Mesendoderm (in vitro differentiated cells): ENCODE data around the gene NR2F1. TPM values are rescaled to one million over a fixed set of nuclear protein-coding genes. Genes with fewer than 3 reads are reported as not detected.
"Not testable (repeated sequence)": the region's sequence is repeated elsewhere in the genome, so short reads cannot be mapped to it uniquely, and the experiment has no call there.

Source experiments
- DNase-seq: peaks from one replicate; pipeline ENCODE4 v3.0.0; 2013
- H2AK5ac ChIP-seq: 2 replicates; pipeline ENCODE4 v1.6.1; 2013; ENCODE audit warnings: low read length, inconsistent platforms
- H2BK120ac ChIP-seq: 2 replicates; pipeline ENCODE4 v1.6.1; 2013; ENCODE audit warnings: low read depth, mild to moderate bottlenecking, low read length, moderate library complexity, mixed read lengths
- H2BK15ac ChIP-seq: replicated peaks from 2 replicates; pipeline ENCODE4 v1.6.1; 2013; ENCODE audit warnings: low read depth, mild to moderate bottlenecking, moderate library complexity
- H2BK5ac ChIP-seq: 2 replicates; pipeline ENCODE4 v1.6.1; 2013; ENCODE audit warnings: low read length, inconsistent platforms
- H3K18ac ChIP-seq: 2 replicates; pipeline ENCODE4 v1.6.1; 2013; ENCODE audit warnings: mild to moderate bottlenecking, low read length, mixed read lengths
- H3K23ac ChIP-seq: one replicate; pipeline ENCODE4 v1.6.1; 2013; ENCODE audit warnings: low read length
- H3K27ac ChIP-seq: 2 replicates; pipeline ENCODE4 v1.5.1; 2013; ENCODE audit warnings: low read depth, mild to moderate bottlenecking, inconsistent platforms, low read length, moderate library complexity
- H3K27me3 ChIP-seq: 2 replicates; pipeline ENCODE4 v1.6.1; 2013; ENCODE audit warnings: low read length, control low read depth, mild to moderate bottlenecking, inconsistent platforms; ENCODE audit not compliant: insufficient read depth, poor library complexity
- H3K36me3 ChIP-seq: 2 replicates; pipeline ENCODE4 v1.6.1; 2013; ENCODE audit warnings: low read length, inconsistent platforms; ENCODE audit not compliant: control insufficient read depth, insufficient read depth
- H3K4ac ChIP-seq: one replicate; pipeline ENCODE4 v1.6.1; 2013; ENCODE audit warnings: low read depth, mild to moderate bottlenecking, low read length, moderate library complexity
- H3K4me1 ChIP-seq: 2 replicates; pipeline ENCODE4 v1.6.1; 2013; ENCODE audit warnings: low read depth, low read length, inconsistent platforms; ENCODE audit not compliant: control insufficient read depth
- H3K4me2 ChIP-seq: 2 replicates; pipeline ENCODE4 v1.6.1; 2013; ENCODE audit warnings: low read length
- H3K4me3 ChIP-seq: 2 replicates; pipeline ENCODE4 v1.5.1; 2013; ENCODE audit warnings: mild to moderate bottlenecking, low read length
- H3K56ac ChIP-seq: one replicate; pipeline ENCODE4 v1.6.1; 2013; ENCODE audit warnings: low read length
- H3K79me1 ChIP-seq: 2 replicates; pipeline ENCODE4 v1.6.1; 2013; ENCODE audit warnings: low read length, inconsistent platforms
- H3K79me2 ChIP-seq: 2 replicates; pipeline ENCODE4 v1.6.1; 2013; ENCODE audit warnings: mild to moderate bottlenecking, low read length; ENCODE audit not compliant: control insufficient read depth, insufficient read depth
- H3K9ac ChIP-seq: 2 replicates; pipeline ENCODE4 v1.6.1; 2013; ENCODE audit warnings: low read length, inconsistent platforms
- H4K5ac ChIP-seq: one replicate; pipeline ENCODE4 v1.6.1; 2013; ENCODE audit warnings: low read length
- H4K8ac ChIP-seq: one replicate; pipeline ENCODE4 v1.6.1; 2013; ENCODE audit warnings: low read depth, mild to moderate bottlenecking, control low read depth, low read length, moderate library complexity
- WGBS: extraction: QIAGEN DNeasy Blood & Tissue Kit; methylation state at CpG from one replicate; pipeline ENCODE4 v1.1.7; 2013; ENCODE audit warnings: low lambda C conversion rate, missing lambda C conversion rate; ENCODE audit not compliant: insufficient coverage; ENCODE audit errors: extremely low coverage; 5-methylcytosine and 5-hydroxymethylcytosine counted together
- polyA plus RNA-seq, 2 experiments: library from polyadenylated mRNA; stranded (reverse); fragments of 200-250 nt; gene quantifications; one replicate each; pipeline ENCODE4 v1.2.3, GENCODE V29; 2013

Gene NR2F1
- not detected for polyA plus RNA-seq (2013, experiment 1 of 2)
- polyA plus RNA-seq (2013, experiment 2 of 2) = not detected

DNA sequence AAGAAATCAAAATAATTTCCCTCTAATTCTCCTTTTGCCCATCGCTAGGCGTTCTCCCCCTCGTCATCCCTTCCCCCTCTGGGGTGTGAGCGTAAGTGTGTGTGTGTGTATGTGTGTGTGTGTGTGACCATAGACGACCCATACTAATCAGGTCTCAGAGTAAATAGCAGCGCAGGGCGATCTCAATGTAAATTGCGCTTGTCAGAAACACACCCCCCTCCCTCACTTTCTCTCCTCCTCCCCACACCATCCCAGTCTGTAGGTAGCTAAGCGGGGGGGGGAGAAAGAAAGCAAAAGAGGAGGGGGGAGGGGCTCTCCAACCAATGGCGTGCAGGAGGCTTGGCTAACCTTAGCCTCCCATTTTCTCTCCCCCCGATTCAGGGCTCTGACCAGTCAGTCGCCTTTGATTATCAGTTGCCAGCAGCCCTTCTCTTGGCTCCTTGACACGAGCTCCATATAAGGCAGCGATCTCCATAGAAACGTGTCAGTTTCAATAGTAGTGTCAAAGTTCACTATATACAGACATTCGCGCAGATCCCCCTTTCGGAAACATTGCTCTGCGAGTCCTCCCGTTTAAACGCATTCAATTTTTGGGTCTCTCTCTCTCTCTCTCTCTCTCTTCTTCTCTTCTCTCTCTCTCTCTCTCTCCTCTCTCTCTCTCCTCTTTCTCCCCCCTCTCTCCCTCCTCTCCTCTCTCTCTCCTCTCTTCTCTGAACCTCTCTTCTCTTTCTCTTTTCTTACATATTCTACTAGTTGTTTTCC, at the start of gene NR2F1:
TSS of gene NR2F1 (plus strand) at position 546 of the 762 bp plus-strand sequence. CDS start 1,802 bp downstream, outside the sequence.
- H3K23ac ChIP-seq = no peak within 1 kb of the TSS
- H3K4ac ChIP-seq = no peak within 1 kb of the TSS
- H2BK5ac ChIP-seq = no peak within 1 kb of the TSS
- no CpG with 5 or more reads among the region's 21 CpGs for WGBS
- H3K27ac ChIP-seq = no peak within 1 kb of the TSS
- H4K8ac ChIP-seq = no peak within 1 kb of the TSS
- no peak within 1 kb of the TSS for H2BK15ac ChIP-seq
- H2BK120ac ChIP-seq = no peak within 1 kb of the TSS
- H3K36me3 ChIP-seq = no peaks in the 10 kb centered on the region
- no peak within 1 kb of the TSS for H3K56ac ChIP-seq
- H3K18ac ChIP-seq = no peak within 1 kb of the TSS
- no peaks in the 10 kb centered on the region for H3K79me1 ChIP-seq
- H3K79me2 ChIP-seq = no peaks in the 10 kb centered on the region
- peak within 1 kb of the TSS; percentile 52 for H3K4me2 ChIP-seq
- H4K5ac ChIP-seq = no peak within 1 kb of the TSS
- peak; percentile 95 for DNase-seq
- H3K4me3 ChIP-seq = no peak within 1 kb of the TSS
- no peak within 1 kb of the TSS for H3K9ac ChIP-seq
- H3K4me1 ChIP-seq = no peaks in the 10 kb centered on the region
- peaks cover 38% of the 10 kb centered on the region for H3K27me3 ChIP-seq
- no peak within 1 kb of the TSS for H2AK5ac ChIP-seq

DNA sequence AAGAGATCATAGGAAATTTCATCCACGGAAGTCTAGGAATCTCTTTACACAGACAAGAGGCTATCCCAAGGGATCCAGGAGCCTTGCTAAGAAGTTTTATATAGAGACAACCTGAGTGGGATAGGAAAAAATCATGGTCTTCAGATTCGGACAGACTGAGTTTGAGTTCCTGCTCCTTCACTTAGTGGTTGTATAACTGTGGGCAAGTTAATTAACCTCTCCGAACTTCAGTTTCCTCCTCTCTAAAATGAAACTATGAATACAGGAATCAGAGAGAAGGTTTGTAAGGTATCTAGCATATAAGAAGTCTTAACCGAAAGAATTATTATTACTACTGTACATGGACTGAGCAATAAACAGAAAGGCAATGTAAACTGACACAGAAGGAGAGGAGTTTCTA, 37.1 kb upstream of the NR2F1 start:
- Histone ChIP-seq H3K36me3 (no peaks in the 10 kb centered on the region), H3K56ac (no peak overlapping the region), H2BK120ac (no peak overlapping the region), H4K8ac (no peak overlapping the region), H3K4ac (no peak overlapping the region), H3K18ac (no peak overlapping the region), H3K4me3 (no peak overlapping the region), H2BK5ac (no peak overlapping the region), H3K4me2 (no peak overlapping the region), H3K23ac (no peak overlapping the region), H3K79me2 (no peaks in the 10 kb centered on the region), H2BK15ac (no peak overlapping the region), H2AK5ac (no peak overlapping the region), H3K4me1 (no peaks in the 10 kb centered on the region), H3K9ac (no peak overlapping the region), H3K27me3 (no peaks in the 10 kb centered on the region), H3K79me1 (no peaks in the 10 kb centered on the region), H4K5ac (no peak overlapping the region), H3K27ac (no peak overlapping the region)
- no peak for DNase-seq
- WGBS = no CpG with 5 or more reads among the region's 4 CpGs

DNA sequence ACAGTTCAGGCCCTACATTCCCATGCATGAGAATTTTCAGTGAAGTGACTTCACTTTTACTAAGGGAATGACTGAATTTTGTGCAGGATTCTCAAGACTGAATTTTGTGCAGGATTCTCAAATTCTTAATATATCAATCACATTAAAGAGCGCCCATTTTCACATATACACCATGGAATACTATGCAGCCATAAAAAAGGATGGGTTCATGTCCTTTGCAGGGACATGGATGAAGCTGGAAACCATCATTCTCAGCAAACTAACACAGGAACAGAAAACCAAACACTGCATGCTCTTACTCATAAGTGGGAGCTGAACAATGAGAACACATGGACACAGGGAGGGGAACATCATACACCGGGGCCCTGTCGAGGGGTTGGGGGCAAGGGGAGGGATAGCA, 33.4 kb upstream of the NR2F1 start:
- not testable (repeated sequence) for DNase-seq, H4K5ac ChIP-seq, H2BK15ac ChIP-seq, H3K23ac ChIP-seq, H3K56ac ChIP-seq, H3K18ac ChIP-seq, H3K79me2 ChIP-seq, H3K36me3 ChIP-seq, H3K27me3 ChIP-seq, H3K4me3 ChIP-seq, H2BK5ac ChIP-seq, H3K79me1 ChIP-seq, H3K4me1 ChIP-seq, H3K27ac ChIP-seq, H2BK120ac ChIP-seq, H3K9ac ChIP-seq, H2AK5ac ChIP-seq, H3K4me2 ChIP-seq, H3K4ac ChIP-seq, H4K8ac ChIP-seq
- WGBS = no CpG with 5 or more reads among the region's 3 CpGs

DNA sequence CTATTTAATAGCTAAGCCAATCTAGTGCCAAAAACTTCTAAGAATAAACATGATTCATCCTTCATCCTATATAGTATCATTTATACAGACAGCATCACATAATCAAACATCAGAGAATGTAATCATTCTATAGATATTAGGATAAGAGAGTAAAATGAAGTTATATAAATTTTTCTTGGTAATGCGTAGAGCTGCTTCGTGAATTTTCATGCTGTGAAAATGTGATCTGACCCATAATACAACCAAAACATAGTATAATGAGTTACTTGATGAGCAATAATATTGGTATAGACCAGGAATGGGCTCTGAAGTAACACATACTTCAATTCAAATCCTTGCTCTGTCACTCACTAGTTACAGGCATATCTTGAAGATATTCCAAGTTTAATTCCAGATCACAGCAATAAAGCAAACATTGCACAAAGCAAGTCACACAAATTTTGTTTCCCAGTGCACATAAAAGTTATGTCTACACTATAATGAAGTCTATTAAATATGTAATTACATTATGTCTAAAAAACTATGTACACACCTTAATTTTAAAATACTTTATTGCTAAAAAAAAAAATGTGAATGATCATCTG, 25.9 kb upstream of the NR2F1 start:
- H3K27ac ChIP-seq = no peak overlapping the region
- no peak overlapping the region for H3K4me3 ChIP-seq
- no peaks in the 10 kb centered on the region for H3K36me3 ChIP-seq
- no peak overlapping the region for H3K4ac ChIP-seq
- no peaks in the 10 kb centered on the region for H3K27me3 ChIP-seq
- no peak overlapping the region for H3K23ac ChIP-seq
- no peak overlapping the region for H3K18ac ChIP-seq
- H3K79me2 ChIP-seq = no peaks in the 10 kb centered on the region
- no peak overlapping the region for H3K4me2 ChIP-seq
- DNase-seq = no peak
- H3K9ac ChIP-seq = no peak overlapping the region
- WGBS = 100% methylated on average over 2 of the region's 2 CpGs
- no peak overlapping the region for H2AK5ac ChIP-seq
- H3K56ac ChIP-seq = no peak overlapping the region
- no peak overlapping the region for H2BK5ac ChIP-seq
- H3K79me1 ChIP-seq = no peaks in the 10 kb centered on the region
- H2BK120ac ChIP-seq = no peak overlapping the region
- H4K8ac ChIP-seq = no peak overlapping the region
- no peak overlapping the region for H2BK15ac ChIP-seq
- H4K5ac ChIP-seq = no peak overlapping the region
- H3K4me1 ChIP-seq = no peaks in the 10 kb centered on the region

DNA sequence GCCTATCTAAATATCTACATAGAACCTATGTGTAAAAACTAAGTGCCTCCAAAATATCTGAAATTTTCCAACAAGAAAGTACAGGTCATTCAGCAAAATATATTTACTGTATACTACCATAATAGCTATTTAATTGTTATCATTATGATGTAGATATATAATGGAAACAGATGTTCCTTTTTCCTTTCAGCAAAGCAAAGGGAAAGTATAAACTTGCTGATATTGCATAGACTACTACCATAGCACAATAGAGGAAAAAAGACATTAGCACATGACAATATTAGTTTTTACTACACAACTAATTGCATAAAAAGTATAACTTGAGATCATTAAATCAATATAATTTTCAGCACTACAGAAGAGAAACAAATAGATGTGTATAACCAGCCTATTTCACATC, 16.9 kb upstream of the NR2F1 start:
- Histone ChIP-seq H4K5ac (no peak overlapping the region), H2BK120ac (no peak overlapping the region), H3K4me1 (peaks cover 2% of the 10 kb centered on the region), H4K8ac (no peak overlapping the region), H3K4me2 (no peak overlapping the region), H3K79me2 (no peaks in the 10 kb centered on the region), H3K18ac (no peak overlapping the region), H3K23ac (no peak overlapping the region), H2BK5ac (no peak overlapping the region), H3K4ac (no peak overlapping the region), H3K36me3 (no peaks in the 10 kb centered on the region), H2AK5ac (no peak overlapping the region), H3K9ac (no peak overlapping the region), H3K79me1 (no peaks in the 10 kb centered on the region), H3K56ac (no peak overlapping the region), H3K27ac (no peak overlapping the region), H3K4me3 (no peak overlapping the region), H2BK15ac (no peak overlapping the region), H3K27me3 (peaks cover 19% of the 10 kb centered on the region)
- DNase-seq = no peak
